Esophagus muscularis mucosa (tissue), 4 donors: Measurements from ENCODE around the gene FOXD4. TPM values are rescaled to one million over a fixed set of nuclear protein-coding genes. Genes with fewer than 3 reads are reported as not detected.
"Not testable (repeated sequence)": the region's sequence is repeated elsewhere in the genome, so short reads cannot be mapped to it uniquely, and the experiment has no call there.

ENCODE experiments used
- DNase-seq: peaks from one replicate; pipeline ENCODE4 v3.0.0-alpha.2; 2017; ENCODE audit errors: extremely low spot score
- H3K27ac ChIP-seq, 4 donors: fragments of 200-600 bp; sonication (generic); replicated peaks in 1 of 4; 1 replicate in 3 of 4; 2 replicates in 1 of 4; pipeline ENCODE4 v1.5.1; 2016 to 2019; ENCODE audit warnings: mild to moderate bottlenecking in 1 of 4
- H3K27me3 ChIP-seq, 4 donors: fragments of 200-600 bp; sonication (generic); one replicate each; pipeline versions ENCODE4 v1.5.1 to v1.6.0; 2016 to 2019
- H3K36me3 ChIP-seq, 4 donors: fragments of 200-600 bp; sonication (generic); one replicate each; pipeline ENCODE4 v1.5.1; 2016 to 2019
- H3K4me1 ChIP-seq, 4 donors: fragments of 200-600 bp; sonication (generic); one replicate each; pipeline ENCODE4 v1.5.1; 2016 to 2019
- H3K4me3 ChIP-seq, 4 donors: fragments of 200-600 bp; sonication (generic); 1 replicate in 2 of 4; 2 replicates in 2 of 4; pipeline ENCODE4 v1.5.1; 2016 to 2019; ENCODE audit warnings: mild to moderate bottlenecking in 4 of 4, moderate library complexity in 1 of 4
- H3K9me3 ChIP-seq, 4 donors: fragments of 200-600 bp; sonication (generic); 1 replicate in 3 of 4; 2 replicates in 1 of 4; pipeline ENCODE4 v1.5.1; 2016 to 2019
- WGBS: methylation state at CpG from one replicate; pipeline ENCODE4 v1.1.5; 2018; 5-methylcytosine and 5-hydroxymethylcytosine counted together
- intact Hi-C: fragments of 100-400 bp; cut with DNase I; formaldehyde crosslinking; loops from one replicate; pipeline ENCODE4 v1.15.1; 2023
- total RNA-seq, 4 donors: library from RNA; depleted of rRNA; stranded (reverse); fragments of >200 nt; gene quantifications; one replicate each; pipeline versions ENCODE4 v1.1.0 to v1.2.1, GENCODE V29; 2016

Gene FOXD4
- total RNA-seq, 4 donors from 2014 or later = 0.32 to 0.42 (median 0.37) TPM

- H3K4me3 ChIP-seq, H3K36me3 ChIP-seq, H3K9me3 ChIP-seq, intact Hi-C loops, H3K4me1 ChIP-seq, H3K27me3 ChIP-seq, DNase-seq, H3K27ac ChIP-seq: not testable (repeated sequence)
- WGBS = no CpG with 5 or more reads among the region's 4 CpGs
Observed at GRCh38 chr9:87105-87504, 31.1 kb downstream of the FOXD4 start.

- DNase-seq, H3K36me3 ChIP-seq, H3K27ac ChIP-seq, intact Hi-C loops, H3K9me3 ChIP-seq, H3K27me3 ChIP-seq, H3K4me1 ChIP-seq, H3K4me3 ChIP-seq: not testable (repeated sequence)
Observed at GRCh38 chr9:86697-87096, 31.5 kb downstream of the FOXD4 start.

GRCh38 chr9:82932-83689, 35.1 kb downstream of the FOXD4 start:
- H3K4me3 ChIP-seq, H3K27ac ChIP-seq, intact Hi-C loops, H3K27me3 ChIP-seq, DNase-seq, H3K36me3 ChIP-seq, H3K9me3 ChIP-seq, H3K4me1 ChIP-seq: not testable (repeated sequence)
- no CpG with 5 or more reads among the region's 31 CpGs for WGBS

DNA sequence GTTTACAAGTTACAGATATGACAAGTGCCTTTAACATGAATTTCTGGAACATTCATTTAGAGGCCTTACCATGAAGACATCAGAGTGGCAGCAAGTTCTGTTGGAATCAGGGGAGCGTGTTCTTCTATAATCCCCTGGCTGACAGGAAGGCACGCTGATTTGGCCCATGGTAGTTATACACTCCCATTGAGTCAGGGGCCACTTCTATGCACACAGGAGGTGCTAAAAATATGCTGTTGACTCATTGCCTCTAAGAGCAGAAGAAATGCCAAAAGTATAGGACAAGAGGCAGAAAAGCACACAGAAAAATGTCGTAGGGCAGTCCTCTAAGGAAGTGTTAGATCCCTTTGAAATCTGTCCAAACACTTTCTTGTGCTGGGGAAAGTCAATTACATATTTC, 39.9 kb downstream of the FOXD4 start:
- WGBS = no CpG with 5 or more reads among the region's 3 CpGs
- H3K9me3 ChIP-seq, H3K27ac ChIP-seq, DNase-seq, H3K4me3 ChIP-seq, intact Hi-C loops, H3K4me1 ChIP-seq, H3K27me3 ChIP-seq, H3K36me3 ChIP-seq: not testable (repeated sequence)

- Histone ChIP-seq H3K4me1 (peaks cover 6 to 12% (median 8%) of the 10 kb centered on the region in 4 donors), H3K27me3 (peaks cover 0 to 16% (median 0%) of the 10 kb centered on the region in 4 donors)
- H3K4me3 ChIP-seq, intact Hi-C loops, H3K27ac ChIP-seq, H3K9me3 ChIP-seq, H3K36me3 ChIP-seq, DNase-seq: not testable (repeated sequence)
- no CpG with 5 or more reads among the region's 3 CpGs for WGBS
Observed at GRCh38 chr9:76389-76788, 41.8 kb downstream of the FOXD4 start.

GRCh38 chr9:73900-74525, 44.2 kb downstream of the FOXD4 start:
- intact Hi-C loops, DNase-seq, H3K9me3 ChIP-seq, H3K36me3 ChIP-seq: not testable (repeated sequence)
- Histone ChIP-seq H3K4me3 (peak overlapping the region; percentile 38 to 59 (median 56)), H3K4me1 (peaks cover 6 to 12% (median 8%) of the 10 kb centered on the region in 4 donors), H3K27ac (peak overlapping the region in 3 of 4 donors; percentile 49 to 65 (median 57)), H3K27me3 (peaks cover 0 to 16% (median 0%) of the 10 kb centered on the region in 4 donors)
- 42% methylated on average over 7 of the region's 18 CpGs for WGBS

DNA sequence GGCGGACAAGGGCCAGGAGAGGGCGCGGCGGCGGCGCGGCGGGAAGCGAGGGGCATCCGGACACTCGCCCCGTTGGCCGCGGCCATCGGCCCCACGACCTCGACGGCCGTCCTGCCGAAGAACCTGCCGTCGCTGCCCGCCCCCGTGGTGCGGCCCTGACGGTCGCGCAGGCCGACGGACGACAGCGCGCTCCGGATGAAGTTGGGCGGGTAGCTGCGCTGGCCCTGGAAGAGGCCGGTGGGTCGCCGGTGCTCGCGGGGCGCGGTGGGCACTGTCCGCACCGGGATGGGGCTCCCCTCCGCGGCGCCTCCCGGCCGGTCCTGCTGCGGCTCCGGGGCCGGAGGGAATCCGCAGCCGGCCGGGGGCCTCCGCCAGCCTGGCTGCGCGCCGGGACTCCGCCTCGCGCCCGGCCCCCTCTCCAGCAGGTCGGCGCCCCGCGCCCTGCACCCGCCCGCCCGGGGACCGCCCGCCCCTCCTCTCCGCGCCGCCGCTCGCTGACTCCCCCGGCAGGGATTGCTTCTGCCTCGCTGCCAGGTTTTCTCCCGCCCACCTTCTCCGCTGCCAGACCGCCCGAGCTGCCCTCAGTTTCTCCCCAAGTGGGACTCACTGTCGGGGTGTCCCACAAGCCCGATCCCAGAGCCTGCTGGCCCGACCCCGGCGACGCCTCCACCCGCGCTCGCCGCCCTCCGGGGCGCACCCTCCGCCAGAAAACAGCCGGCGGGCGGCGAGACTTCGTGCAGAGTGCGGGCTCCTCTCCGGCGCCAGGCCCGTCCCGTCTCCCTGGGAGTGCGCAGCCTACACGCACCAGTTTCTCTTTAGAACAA, 44.9 kb downstream of the FOXD4 start:
- intact Hi-C loops, H3K36me3 ChIP-seq, H3K9me3 ChIP-seq: not testable (repeated sequence)
- WGBS = no CpG with 5 or more reads among the region's 109 CpGs
- H3K4me1 ChIP-seq = peaks cover 6 to 12% (median 8%) of the 10 kb centered on the region in 4 donors
- peak overlapping the region in 3 of 4 donors; percentile 49 to 65 (median 57) for H3K27ac ChIP-seq
- DNase-seq = peak; percentile 60
- peak overlapping the region; percentile 38 to 59 (median 56) for H3K4me3 ChIP-seq
- H3K27me3 ChIP-seq = peaks cover 0 to 16% (median 0%) of the 10 kb centered on the region in 4 donors

Other genes with a start within 250 kb of the FOXD4 start
- 1 to 10 TPM; 3.0 to 9.6 (median 6.5) TPM for gene WASHC1, start 89.0 kb downstream of the FOXD4 start, total RNA-seq
- gene ZNG1A, start 60.6 kb upstream of the FOXD4 start, total RNA-seq = 10 to 100 TPM; 26.4 to 50.7 (median 34.1) TPM
- gene DOCK8, start 96.4 kb upstream of the FOXD4 start, total RNA-seq = 10 to 100 TPM; 45.1 to 72.8 (median 48.8) TPM